ENCODE data around the gene ABCC1.
"Not testable (repeated sequence)": the region's sequence is repeated elsewhere in the genome, so short reads cannot be mapped to it uniquely, and the experiment has no call there.

Gene ABCC1

GRCh38 chr16:16162591-16162990, 213.2 kb downstream of the ABCC1 start:
- no peak for DNase-seq

- no peak for DNase-seq
These were observed 213.7 kb downstream of the ABCC1 start for GRCh38 chr16:16163109-16163508.

- DNase-seq: no peak
These were observed 214.2 kb downstream of the ABCC1 start for GRCh38 chr16:16163571-16163970.

GRCh38 chr16:16164243-16164642, 214.8 kb downstream of the ABCC1 start:
- DNase-seq: no peak

GRCh38 chr16:16166085-16166484, 216.7 kb downstream of the ABCC1 start:
- DNase-seq: no peak

GRCh38 chr16:16166949-16167348, 217.5 kb downstream of the ABCC1 start:
- DNase-seq: no peak

- no peak for DNase-seq
These were observed 218.5 kb downstream of the ABCC1 start for GRCh38 chr16:16167927-16168326.

- no peak for DNase-seq
These were observed 219.0 kb downstream of the ABCC1 start for GRCh38 chr16:16168431-16168830.

- DNase-seq: no peak
These were observed 220.2 kb downstream of the ABCC1 start for GRCh38 chr16:16169615-16170014.

GRCh38 chr16:16171332-16171919, 222.0 kb downstream of the ABCC1 start:
- no peak for DNase-seq

- no peak for DNase-seq
These were observed 223.6 kb downstream of the ABCC1 start for GRCh38 chr16:16172991-16173390.

- no peak for DNase-seq
These were observed 225.9 kb downstream of the ABCC1 start for GRCh38 chr16:16175296-16175695.

GRCh38 chr16:16176328-16176727, 226.9 kb downstream of the ABCC1 start:
- DNase-seq: no peak

GRCh38 chr16:16178455-16179162, 229.2 kb downstream of the ABCC1 start:
- no peak for DNase-seq

GRCh38 chr16:16181748-16182147, 232.3 kb downstream of the ABCC1 start:
- not testable (repeated sequence) for DNase-seq

- no peak for DNase-seq
These were observed 233.5 kb downstream of the ABCC1 start for GRCh38 chr16:16182918-16183317.

GRCh38 chr16:16183562-16183961, 234.1 kb downstream of the ABCC1 start:
- DNase-seq: no peak

GRCh38 chr16:16184594-16184993, 235.2 kb downstream of the ABCC1 start:
- DNase-seq: no peak

- DNase-seq: no peak
These were observed 235.7 kb downstream of the ABCC1 start for GRCh38 chr16:16185095-16185494.

GRCh38 chr16:16186820-16187219, 237.4 kb downstream of the ABCC1 start:
- DNase-seq: no peak

GRCh38 chr16:16188827-16189226, 239.4 kb downstream of the ABCC1 start:
- DNase-seq: no peak

- DNase-seq: no peak
These were observed 240.4 kb downstream of the ABCC1 start for GRCh38 chr16:16189842-16190241.

GRCh38 chr16:16190546-16190945, 241.1 kb downstream of the ABCC1 start:
- DNase-seq: no peak

- not testable (repeated sequence) for DNase-seq
These were observed 241.6 kb downstream of the ABCC1 start for GRCh38 chr16:16190966-16191365.
